GM19395 (cell line): ENCODE data around the gene NSUN2.
"Not testable (repeated sequence)": the region's sequence is repeated elsewhere in the genome, so short reads cannot be mapped to it uniquely, and the experiment has no call there.

Experiments
- ATAC-seq: cut with Tn5 transposase; IDR thresholded peaks from one replicate; pipeline ENCODE4 v1.9.1; 2021; ENCODE audit warnings: mild to moderate bottlenecking, moderate library complexity; ENCODE audit not compliant: unreplicated experiment

Gene NSUN2

DNA sequence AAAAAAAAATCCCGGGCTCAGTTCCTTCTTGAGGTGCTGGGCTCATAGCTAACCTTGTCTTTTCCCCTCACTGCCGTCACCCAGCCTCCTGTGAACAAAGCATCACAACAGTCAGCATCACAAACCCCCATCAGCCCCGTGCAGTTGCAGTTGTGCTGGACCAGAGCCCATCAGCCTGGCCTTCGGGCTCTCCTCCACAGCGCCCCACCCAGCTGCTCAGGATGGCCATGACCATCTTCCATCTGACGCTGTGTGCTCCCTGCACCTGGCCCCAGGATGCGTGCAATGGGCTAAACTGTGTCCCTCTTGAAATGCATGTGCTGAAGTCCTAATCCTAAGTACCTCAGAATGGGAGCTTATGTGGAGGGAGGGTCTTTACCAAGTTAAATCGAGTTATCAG lies 48.1 kb downstream of the NSUN2 start:
- no peak for ATAC-seq

DNA sequence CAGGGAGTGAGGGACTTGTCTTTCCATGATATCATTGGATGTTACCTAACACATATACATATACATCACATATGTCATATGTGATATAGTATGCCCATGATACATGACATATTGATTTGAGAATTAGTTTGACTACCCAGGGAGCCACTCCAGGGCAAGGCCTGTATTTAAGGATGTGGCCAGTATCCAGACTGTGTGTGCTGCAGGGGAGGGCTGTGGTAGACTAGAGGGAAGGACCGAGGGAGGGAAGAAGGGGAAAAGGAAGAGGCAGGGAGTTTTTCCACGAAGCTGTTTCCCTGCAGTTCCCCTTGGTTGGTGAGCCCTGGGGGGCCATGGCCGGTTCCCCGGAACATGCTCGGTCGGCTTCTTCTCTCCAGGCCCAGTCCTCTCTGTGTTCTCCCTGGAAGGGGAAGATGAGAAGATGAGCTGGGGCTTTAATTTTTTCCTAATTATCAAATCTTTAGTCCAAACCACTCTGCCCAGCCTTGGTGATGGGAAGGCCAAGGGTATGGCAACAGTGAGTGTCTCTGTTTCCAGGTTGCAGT lies 48.7 kb downstream of the NSUN2 start:
- ATAC-seq, result no peak

DNA sequence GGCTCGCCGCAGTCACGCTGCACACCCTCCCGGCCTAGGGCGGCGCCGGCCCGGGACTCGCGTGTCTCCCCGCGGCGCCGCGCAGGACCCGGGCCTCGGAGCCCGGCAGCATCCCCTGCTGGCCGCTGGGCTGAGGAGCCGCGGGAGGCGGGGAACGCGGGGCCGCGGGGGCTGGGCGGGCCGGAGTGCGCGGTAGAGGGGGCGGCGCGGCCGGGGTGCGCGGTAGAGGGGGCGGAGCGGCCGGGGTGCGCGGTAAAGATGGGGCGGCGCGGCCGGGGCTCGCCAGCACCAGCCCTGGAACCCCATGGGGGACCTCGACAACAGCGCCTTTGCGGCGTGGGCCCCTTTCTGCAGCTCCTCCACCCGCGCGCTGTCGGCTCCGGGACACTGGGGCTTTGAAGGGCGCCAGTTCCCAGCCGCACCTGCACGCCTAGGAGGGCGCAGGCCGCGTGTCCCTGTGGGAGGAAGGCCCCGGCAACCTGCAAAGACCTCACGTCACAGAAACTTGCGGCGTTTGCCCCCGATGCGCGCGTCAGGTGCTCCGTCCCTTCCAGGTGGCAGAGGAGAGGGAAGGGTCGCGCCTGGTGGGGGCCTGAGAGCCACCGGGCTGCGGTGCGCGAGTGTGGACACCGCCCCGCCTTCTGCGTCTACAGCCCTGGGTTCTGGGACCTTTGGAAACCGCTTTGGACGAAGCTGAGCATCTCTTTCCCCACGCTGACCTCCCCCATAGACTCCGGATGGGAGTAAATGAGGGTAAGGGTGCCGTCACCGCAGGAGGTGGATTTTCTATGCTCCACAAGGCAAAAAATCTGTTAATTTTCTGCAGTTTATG lies 49.6 kb downstream of the NSUN2 start:
- peak; percentile 59 for ATAC-seq

DNA sequence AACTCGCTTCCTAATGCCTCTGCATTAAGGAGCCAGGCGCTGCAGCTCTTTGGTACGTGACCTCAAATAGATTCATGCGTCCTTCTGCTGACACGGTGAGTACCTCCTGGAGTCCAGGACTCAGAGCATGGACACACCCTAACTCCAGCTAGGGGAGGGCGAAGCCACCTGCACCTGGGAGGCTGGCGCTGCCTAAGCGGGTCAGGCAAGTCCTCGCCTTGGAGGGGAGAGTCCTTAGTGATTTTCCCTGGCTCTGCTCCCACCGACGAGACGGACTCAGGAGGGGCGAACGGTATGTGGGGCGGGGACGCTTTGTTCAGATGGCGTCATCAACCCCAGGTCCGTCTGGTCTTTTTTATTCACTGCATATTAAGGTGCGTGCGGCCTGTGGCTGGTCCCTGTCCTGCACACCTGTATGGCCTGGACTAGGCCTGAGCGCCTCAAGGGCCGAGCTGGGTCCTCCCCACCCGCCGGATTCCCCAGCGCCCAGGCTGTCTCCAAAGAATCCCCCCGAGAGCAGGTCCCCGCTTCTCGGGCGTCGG lies 50.3 kb downstream of the NSUN2 start:
- no peak for ATAC-seq

DNA sequence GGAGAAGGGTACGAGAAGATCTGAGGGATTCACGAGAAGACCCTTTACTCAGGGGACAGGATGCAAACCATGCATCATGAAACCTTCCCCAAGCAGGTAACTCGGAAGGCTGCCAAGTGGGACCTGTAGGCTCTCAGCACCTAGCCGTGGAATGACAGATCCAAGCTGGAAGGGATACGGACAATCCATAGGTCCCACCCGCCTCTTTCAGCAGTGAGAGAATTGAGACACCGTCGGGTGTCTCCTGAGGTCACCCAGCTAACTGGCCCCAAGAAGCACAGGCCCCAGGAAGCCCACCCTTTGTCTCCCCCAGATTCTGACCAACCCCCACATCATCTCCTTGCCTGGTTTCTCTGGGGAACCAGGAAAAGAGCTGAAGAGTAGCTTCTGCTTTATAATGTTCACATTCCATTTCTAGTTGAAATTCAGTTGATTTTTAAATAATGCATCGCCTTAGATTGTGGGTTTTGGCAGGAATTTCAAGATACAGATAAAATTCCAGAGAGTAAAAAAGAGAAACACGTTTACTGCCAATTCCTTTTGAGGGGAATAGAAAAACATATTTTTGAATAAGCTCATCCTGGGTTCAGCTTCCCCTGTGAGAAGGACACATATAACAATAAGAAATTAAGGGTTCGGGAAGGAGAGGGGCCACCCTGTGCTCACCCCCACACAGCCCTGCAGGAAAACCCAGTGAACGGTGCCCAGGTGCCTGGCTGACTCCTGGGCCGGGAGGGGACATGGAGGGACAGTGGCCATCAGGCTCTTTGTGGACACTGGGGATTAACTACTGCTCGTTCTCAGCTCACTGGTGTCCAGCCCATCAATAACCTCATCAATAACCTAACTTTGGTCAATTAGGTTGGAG lies 51.1 kb downstream of the NSUN2 start:
- ATAC-seq, result no peak

DNA sequence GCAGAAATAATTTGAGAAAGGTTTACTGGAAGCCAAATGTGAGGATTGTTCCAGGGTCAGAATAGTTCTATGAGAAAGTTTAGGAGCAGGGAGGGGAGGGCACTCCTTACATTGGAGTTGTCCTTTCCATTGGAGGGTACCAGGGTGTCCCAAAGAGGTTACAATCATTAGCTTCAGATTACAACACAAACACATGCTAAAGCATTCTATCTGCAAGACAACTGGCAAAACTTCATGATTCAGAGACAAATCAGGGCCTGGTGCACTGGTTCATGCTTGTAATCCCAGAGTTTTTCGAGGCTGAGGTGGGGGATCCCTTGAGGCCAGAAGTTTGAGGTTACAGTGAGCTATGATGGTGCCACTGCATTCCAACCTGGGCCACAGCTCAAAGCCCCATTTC lies 51.8 kb downstream of the NSUN2 start:
- ATAC-seq, result no peak

DNA sequence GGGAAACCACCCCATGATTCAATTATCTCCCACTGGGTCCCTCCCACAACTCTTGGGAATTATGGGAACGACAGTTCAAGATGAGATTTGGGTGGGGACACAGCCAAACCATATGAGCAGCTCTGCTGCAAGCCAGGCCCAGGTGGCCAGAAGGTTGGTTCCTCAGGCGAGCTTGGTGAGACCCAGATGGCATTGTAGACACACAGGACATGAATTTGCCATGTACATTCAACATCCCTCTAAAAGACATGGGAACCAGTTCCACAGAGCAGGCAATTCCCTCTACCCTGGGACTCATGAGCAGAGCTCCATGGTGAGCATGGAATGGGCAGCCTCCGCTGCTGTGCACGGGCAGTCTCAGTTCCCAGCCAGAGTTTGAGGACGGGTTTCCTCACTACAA lies 53.3 kb downstream of the NSUN2 start:
- no peak for ATAC-seq

DNA sequence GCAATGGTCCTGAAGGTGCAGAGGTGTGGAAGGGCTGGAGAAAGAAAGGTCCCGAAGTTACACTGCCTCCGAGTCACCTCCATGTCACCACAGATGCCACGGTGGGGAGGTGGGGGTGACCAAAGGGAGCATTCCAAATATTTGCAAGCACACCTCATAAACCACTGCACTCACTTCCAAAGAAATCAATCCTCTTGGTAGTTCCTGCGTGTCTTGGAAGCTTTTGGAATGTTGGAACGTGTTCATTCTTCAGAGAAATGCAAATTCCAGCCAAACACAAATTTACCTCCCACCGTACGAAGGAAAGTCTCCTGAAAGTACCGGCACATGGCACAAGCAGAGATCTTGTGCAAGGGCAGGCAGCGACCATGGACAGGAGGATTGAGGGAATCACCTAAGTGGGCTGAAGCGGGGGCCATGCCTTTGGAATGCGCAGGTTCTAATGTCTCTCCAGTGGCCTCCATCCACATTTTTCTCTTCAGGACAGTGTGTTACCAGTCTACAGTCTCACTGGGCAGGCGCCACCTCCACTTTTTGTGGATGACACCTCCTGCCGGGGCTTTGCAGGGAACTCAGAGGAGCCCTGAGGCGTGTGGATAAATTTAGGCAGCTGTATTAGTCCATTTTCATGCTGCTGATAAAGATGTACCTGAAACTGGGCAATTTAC lies 54.0 kb downstream of the NSUN2 start:
- ATAC-seq, result no peak

DNA sequence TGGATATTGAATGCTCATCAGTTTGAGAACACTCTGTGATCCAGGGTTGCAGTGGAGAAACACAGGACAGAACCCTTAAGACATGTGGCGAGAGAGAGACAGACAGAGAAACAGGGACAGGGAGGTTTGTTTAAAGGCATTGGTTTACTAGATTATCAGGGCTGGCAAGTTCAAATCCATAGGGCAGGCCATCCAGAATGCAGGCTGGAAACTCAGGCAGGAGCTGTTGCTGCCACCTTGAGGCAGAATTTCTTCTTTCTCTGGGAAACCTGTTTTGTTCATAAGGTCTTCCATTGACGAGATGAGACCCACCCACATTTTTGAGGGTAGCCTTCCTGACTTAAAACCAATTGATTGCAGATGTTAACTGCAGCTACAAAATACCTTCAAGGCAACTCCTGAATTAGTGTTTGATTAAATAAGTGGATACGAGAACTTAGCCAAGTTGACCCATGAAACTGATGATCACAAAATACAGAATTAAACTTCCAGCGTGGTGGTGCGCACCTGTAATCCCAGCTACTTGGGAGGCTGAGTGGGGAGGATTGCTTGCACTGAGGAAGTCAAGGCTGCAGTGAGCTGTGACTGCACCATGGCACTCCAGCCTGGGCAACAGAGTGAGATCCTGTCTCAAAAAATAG lies 55.9 kb downstream of the NSUN2 start:
- no peak for ATAC-seq

DNA sequence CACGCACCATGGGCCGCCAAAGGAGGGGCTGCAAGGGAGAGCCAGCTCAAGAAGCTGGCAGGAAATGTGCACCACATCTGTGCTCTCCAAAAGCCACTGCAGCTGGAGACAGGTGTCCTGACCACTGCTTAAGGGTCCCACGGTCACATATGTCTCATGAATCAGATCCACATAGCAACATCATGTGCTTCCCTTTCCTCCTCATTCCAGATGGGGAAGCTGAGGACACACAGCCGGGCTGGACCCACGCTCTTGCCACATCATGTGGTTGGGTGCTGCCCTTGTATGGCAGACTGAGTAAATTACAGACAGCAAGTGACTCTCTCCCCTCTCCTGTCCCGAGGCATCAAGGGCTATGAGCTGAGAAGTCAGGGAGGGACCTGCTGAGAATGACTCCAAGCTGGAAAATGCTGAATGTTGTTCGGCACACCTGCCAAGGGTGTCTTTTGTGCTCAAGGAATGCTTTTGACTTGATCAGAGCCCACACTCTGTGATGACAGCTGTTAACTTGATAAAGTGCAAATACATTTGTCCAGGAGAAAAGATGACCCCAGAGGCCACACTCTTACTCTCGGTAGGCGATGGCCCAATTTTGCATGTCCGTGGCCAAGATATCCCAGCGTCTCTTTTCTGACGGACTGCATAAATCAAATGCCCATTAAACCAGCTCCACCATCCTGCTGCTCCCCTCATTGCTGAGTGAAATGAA lies 58.2 kb downstream of the NSUN2 start:
- ATAC-seq, result no peak

DNA sequence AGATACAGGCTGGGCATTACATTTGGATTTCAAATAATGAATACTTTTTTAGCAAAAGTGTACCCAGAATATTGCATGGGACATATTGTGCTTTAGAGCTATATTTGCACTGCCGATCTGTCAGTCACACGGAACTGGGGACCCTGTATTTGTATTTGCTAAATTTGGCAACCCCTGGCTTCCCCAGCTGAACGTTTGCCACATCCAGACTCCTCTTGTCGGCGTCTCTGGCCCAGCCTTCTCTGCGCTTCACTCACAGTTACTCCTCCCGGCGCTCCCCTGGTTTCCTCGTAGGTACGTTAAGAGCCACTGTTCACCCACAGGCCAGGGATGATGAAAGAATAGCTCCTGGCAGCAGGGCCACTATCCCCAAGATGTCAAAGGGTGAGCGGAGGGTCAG lies 58.7 kb downstream of the NSUN2 start:
- no peak for ATAC-seq

DNA sequence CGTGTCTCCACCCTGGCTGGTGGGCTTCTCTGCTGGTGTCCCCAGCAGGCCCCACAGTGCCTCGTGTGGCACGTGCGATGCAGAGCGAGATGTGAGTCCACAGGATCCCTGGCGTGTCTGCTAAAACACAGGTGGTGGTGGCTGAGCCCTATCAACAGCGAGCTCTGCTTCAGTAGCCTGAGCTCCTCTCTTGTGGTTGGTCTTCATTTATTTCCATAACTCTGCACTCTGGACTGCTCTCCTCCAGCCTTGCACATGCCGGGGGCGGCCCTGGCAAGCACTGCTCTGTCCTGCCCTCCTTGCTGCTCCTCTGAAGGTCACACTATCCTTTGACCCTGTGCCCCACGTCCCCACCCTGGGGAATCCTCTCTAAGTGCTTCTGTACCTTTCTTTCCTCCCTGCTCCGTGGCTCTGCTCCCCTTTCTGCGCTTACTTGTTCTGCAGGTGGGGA lies 59.2 kb downstream of the NSUN2 start:
- ATAC-seq, result no peak

DNA sequence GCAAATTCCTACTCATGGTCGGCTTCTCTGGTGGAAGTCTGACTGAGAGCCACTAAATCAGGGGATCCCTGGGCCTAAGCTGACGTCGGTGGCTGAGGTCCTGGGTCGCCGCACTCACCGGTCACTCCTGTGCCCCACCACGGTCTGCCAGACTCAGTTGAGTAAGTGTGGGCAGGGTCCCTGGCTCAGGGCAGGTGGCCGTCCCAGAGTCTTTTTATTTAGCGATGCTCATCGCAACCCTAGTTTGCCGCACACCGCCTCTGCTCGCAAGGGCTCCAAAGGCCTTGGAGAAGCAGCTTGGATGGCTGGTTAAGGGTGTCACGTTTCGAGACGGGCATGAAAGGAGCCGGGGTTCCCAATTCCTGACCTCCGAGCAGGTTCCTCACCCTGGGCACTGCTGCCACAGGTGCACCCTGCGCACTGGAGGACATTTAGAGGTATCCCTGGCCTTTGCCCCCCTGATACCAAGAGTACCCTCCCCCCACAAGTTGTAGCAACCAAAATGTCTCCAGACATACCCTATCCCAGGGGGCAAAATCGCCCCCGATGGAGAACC lies 59.9 kb downstream of the NSUN2 start:
- no peak for ATAC-seq

DNA sequence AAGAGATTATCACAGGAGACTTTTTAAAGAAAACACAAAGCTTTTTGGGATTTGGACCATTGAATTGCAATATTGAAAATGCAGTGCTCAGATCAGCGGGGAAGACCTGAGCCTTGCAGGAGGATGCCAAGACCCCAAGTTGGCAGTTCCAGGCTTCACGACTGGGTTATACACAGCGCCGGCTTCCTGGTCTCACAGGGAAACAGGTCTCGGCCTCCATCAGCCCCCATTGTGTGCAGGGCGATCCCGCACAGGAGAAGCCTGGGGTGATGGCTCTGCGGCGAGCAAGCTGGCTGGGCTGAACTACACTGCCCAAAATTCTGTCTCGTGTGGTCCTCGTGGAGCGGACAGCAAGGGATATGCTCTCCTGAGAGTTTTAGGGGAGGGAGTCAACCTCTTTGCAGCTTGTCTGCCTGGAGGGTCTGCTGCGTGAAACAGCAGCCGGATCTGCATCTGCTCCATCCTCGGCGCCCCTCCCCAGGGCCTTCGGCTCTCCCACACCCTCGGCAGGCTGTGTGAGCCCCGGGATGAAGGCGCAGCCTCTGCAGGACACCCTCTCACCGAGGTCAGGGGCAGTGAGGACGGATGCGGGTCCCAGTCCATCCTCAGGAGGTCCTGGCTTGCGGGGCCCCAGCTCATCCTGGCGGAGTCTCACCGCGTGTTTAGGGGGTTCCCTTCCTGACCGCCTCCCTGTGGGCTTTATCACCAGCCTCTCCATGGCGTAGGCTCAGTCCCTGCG lies 60.6 kb downstream of the NSUN2 start:
- no peak for ATAC-seq

DNA sequence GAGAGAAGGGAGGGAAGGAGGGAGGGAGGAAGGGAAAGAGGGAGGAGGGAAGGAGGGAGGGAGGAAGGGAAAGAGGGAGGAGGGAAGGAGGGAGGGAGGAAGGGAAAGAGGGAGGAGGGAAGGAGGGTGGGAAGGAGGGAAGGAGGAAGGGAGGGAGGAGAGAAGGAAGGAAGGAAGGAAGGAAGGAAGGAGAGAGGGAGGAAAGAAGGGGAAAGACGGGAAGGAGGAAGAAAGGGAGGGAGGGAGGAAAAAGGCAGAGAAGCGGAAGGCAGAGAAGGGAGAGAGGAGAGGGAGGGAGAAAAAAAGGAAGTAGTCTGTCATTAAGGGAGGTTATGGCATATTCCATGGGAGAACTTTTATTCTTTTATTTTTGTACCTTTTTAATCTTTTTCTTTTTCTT lies 61.2 kb downstream of the NSUN2 start:
- ATAC-seq, result not testable (repeated sequence)

DNA sequence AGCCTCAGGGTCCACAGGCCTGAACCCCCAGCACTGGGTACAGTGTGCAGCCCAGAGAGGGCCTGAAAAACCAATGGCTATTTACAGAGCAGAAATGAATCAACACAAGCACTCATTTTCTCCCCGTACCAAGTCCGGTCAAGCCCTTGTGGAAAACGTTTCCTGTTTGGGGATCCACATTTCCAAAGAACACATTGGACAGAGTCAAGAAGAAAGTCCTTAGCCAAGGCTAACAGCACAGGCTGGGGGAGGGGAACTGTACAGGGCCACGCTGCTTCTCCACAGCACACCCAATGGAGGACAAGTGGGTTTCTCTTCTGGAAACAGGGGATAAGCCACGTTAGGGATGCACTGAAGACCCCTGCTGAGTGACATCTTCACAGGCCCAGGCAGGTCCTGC lies 62.3 kb downstream of the NSUN2 start:
- no peak for ATAC-seq

DNA sequence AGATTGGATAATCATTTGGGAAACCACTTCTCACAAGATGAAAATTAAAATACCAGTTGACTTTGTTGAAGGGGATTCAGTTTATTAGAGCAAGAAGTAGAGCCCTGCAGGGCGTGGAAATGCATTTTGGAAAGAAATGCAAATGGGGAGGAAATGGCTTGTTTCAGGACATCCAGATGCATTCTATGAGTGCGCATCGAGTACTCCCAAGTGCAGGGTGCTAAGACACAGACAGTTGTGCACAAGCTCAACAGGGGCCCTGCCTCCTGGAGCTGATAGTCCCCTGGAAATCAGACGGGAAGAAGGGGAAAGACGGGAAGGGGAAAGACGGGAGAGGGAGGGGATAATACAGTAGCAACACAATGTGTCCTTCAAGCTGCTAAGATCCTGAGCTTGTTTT lies 64.0 kb downstream of the NSUN2 start:
- ATAC-seq, result no peak

DNA sequence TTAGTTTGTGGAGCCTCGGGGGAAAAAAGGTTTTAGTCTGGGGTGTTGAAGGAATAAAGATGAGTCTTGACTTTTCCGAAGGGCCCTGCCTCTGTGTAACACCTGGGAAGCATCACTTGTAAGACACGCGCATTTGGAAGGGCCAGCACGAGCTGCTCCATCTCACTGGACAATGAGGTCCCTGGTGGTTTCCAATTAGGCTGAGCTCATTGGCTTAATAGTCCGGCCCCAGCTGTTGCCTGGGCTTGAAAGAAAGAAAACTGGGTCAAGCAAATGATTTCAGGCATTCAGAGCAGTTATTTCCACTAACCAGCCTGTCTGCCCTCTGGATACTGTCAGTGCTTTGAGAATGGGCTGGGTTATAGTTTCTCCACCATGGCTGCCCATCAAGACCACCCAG lies 64.5 kb downstream of the NSUN2 start:
- ATAC-seq, result no peak

DNA sequence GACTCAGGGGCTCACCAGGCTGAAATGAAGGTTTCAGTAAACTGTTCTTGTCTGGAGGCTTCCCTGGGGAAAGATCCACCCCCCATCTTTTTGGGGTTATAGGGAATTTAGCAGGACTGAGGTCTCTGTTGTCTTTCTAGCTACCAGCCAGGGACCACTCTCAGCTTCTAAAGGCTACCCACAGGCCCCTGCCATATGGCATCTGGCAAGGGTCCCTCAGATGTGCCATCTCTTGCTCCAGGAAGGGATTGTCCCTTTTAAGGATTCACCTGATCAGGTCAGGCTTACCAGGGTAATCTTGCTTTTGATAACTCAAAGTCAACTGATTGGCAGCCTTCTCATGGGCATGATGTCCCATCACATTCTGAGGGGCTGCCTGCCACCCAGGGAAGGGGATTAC lies 65.0 kb downstream of the NSUN2 start:
- no peak for ATAC-seq
